Gastrocnemius medialis (tissue), 4 donors: ENCODE measurements around the gene C1QB.

ENCODE experiments used
- POLR2A ChIP-seq, 2 donors: fragments of 450-650 bp; IDR thresholded peaks; one replicate each; pipeline ENCODE4 v1.6.1; 2017; ENCODE audit warnings: antibody characterized with exemption in 2 of 2, mild to moderate bottlenecking in 2 of 2, moderate library complexity in 2 of 2
- TF ChIP-seq, protein P1 (sequence below), 5 experiments: fragments of 450-650 bp in 3 of 5; fragments of 200-600 bp in 2 of 5; sonication (generic) in 2 of 5; IDR thresholded peaks in 4 of 5; conservative IDR thresholded peaks in 1 of 5; 1 replicate in 4 of 5; 2 replicates in 1 of 5; pipeline ENCODE4 v1.5.1; 2016 to 2019; ENCODE audit warnings: antibody characterized with exemption in 5 of 5, mild to moderate bottlenecking in 3 of 5, moderate library complexity in 3 of 5

DNA sequence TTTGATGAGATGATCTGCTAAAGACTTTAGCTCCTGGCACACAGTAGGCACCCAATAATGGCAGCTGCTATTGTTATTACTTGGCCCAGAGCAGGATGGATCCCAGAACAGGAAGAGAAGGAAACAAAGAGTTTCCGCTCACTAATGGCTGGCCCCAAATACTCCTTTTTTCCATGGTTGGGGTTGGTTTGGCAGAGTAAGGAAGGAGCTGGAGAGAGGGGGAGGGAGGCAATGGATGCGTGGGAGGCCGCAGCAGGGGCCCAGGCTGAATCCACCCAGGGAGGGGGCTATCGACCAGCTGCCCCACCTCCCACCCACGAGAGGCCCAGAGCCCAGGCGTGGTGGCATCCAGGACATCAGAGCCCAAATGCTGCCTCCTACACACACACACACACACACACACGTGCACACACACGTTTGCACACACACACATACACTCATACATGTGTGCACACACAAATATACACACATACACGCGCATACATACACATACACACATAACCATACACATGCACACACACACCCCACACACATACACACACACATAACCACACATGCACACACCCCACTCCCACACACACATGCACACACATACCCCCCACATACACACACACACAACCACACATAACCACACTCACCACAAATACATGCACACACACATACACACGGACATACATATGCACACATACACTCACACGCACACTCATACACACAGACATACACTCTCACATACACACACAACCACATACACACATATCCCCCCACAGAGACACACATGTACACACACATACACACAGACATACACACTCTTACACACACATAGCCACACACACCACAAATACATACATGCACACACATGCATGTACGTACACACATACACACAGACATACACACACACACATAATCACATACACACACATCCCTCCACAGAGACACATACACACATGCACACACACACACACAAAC lies 25.2 kb downstream of the C1QB start:
- TF ChIP-seq, protein P1, sequence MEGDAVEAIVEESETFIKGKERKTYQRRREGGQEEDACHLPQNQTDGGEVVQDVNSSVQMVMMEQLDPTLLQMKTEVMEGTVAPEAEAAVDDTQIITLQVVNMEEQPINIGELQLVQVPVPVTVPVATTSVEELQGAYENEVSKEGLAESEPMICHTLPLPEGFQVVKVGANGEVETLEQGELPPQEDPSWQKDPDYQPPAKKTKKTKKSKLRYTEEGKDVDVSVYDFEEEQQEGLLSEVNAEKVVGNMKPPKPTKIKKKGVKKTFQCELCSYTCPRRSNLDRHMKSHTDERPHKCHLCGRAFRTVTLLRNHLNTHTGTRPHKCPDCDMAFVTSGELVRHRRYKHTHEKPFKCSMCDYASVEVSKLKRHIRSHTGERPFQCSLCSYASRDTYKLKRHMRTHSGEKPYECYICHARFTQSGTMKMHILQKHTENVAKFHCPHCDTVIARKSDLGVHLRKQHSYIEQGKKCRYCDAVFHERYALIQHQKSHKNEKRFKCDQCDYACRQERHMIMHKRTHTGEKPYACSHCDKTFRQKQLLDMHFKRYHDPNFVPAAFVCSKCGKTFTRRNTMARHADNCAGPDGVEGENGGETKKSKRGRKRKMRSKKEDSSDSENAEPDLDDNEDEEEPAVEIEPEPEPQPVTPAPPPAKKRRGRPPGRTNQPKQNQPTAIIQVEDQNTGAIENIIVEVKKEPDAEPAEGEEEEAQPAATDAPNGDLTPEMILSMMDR (IDR thresholded peaks at IDR 0.05 in 4 of 5, conservative IDR thresholded peaks at IDR 0.05 in 1 of 5): no peak
- TF ChIP-seq POLR2A (IDR thresholded peaks at IDR 0.05): no peak
